IMR-90 (cell line): ENCODE data around the gene KRTAP4-8. TPM values are rescaled to one million over a fixed set of nuclear protein-coding genes. Genes with fewer than 3 reads are reported as not detected.
"Not testable (repeated sequence)": the region's sequence is repeated elsewhere in the genome, so short reads cannot be mapped to it uniquely, and the experiment has no call there.

Experiments used
- ATAC-seq: fragments of 200-7000 bp; cut with Tn5 transposase; 2 replicates; pipeline ENCODE4 v1.9.1; 2020; ENCODE audit warnings: low read depth, mild to moderate bottlenecking, moderate library complexity
- BruUV-seq: library from RNA; stranded (reverse); fragments of 400-500 nt; replicated peaks from 2 replicates; lab custom pipeline; 2021; lab: Mats Ljungman, UMichigan
- CTCF ChIA-PET: fragments of 300-600 bp; formaldehyde crosslinking; extraction: SDS; loops from one replicate; lab custom pipeline; 2021; ENCODE audit warnings: antibody characterized with exemption; lab: Yijun Ruan, JAX
- POLR2A ChIA-PET: fragments of 300-600 bp; sonication (Branson Sonifier 250); formaldehyde crosslinking; loops from one replicate; lab custom pipeline; 2022; ENCODE audit warnings: antibody characterized with exemption; ENCODE audit not compliant: unreplicated experiment; lab: Charles Lee
- DNase-seq: peaks from one replicate; pipeline ENCODE4 v3.0.0; 2013
- H2AFZ ChIP-seq: replicated peaks from 2 replicates; pipeline ENCODE3; 2013; ENCODE audit warnings: low read length, mild to moderate bottlenecking; ENCODE audit not compliant: poor library complexity
- H2AK5ac ChIP-seq: 2 replicates; pipeline ENCODE4 v1.6.1; 2013; ENCODE audit warnings: low read depth, low read length, inconsistent platforms
- H2AK9ac ChIP-seq: replicated peaks from 2 replicates; pipeline ENCODE3; 2013; ENCODE audit warnings: mild to moderate bottlenecking, low read depth, low read length, moderate library complexity; ENCODE audit not compliant: poor library complexity
- H2BK120ac ChIP-seq: 2 replicates; pipeline ENCODE4 v1.6.1; 2013; ENCODE audit warnings: low read depth, low read length, inconsistent platforms
- H2BK15ac ChIP-seq: 3 replicates; pipeline ENCODE4 v1.6.1; 2013; ENCODE audit warnings: low read depth, low read length, inconsistent platforms
- H2BK20ac ChIP-seq: 2 replicates; pipeline ENCODE4 v1.6.1; 2013; ENCODE audit warnings: low read depth, mild to moderate bottlenecking, inconsistent platforms, low read length, moderate library complexity
- H2BK5ac ChIP-seq: 2 replicates; pipeline ENCODE4 v1.6.1; 2013; ENCODE audit warnings: mild to moderate bottlenecking, low read depth, low read length, inconsistent platforms; ENCODE audit not compliant: poor library complexity, severe bottlenecking
- H3K14ac ChIP-seq: replicated peaks from 2 replicates; pipeline ENCODE4 v1.6.1; 2013; ENCODE audit warnings: low read depth, low read length, inconsistent platforms
- H3K18ac ChIP-seq: 2 replicates; pipeline ENCODE4 v1.6.1; 2013; ENCODE audit warnings: low read depth, low read length, control low read depth
- H3K23ac ChIP-seq: 2 replicates; pipeline ENCODE4 v1.6.1; 2013; ENCODE audit warnings: low read depth, low read length, inconsistent platforms
- H3K27ac ChIP-seq: 2 replicates; pipeline ENCODE4 v1.5.1; 2013; ENCODE audit warnings: mild to moderate bottlenecking, control low read depth, low read length; ENCODE audit not compliant: insufficient read depth
- H3K27me3 ChIP-seq: 2 replicates; pipeline ENCODE4 v1.6.1; 2013; ENCODE audit warnings: low read length; ENCODE audit not compliant: control insufficient read depth, insufficient read depth
- H3K36me3 ChIP-seq: 2 replicates; pipeline ENCODE4 v1.6.1; 2013; ENCODE audit warnings: low read length, mixed read lengths; ENCODE audit not compliant: control insufficient read depth, insufficient read depth
- H3K4ac ChIP-seq: 2 replicates; pipeline ENCODE4 v1.6.1; 2013; ENCODE audit warnings: low read depth, low read length, inconsistent platforms
- H3K4me1 ChIP-seq: 2 replicates; pipeline ENCODE4 v1.6.1; 2013; ENCODE audit warnings: low read length, mixed read lengths; ENCODE audit not compliant: control insufficient read depth, insufficient read depth
- H3K4me2 ChIP-seq: 2 replicates; pipeline ENCODE4 v1.6.1; 2013; ENCODE audit warnings: low read depth, mild to moderate bottlenecking, control low read depth, low read length, moderate library complexity
- H3K4me3 ChIP-seq: 2 replicates; pipeline ENCODE4 v1.5.1; 2013; ENCODE audit warnings: low read depth, mild to moderate bottlenecking, control low read depth, low read length, moderate library complexity; ENCODE audit not compliant: insufficient read depth
- H3K56ac ChIP-seq: 2 replicates; pipeline ENCODE4 v1.6.1; 2013; ENCODE audit warnings: low read length, inconsistent platforms; ENCODE audit not compliant: insufficient read depth; ENCODE audit errors: extremely low read depth
- H3K79me1 ChIP-seq, 2 experiments: 2 replicates each; pipeline ENCODE4 v1.6.1; 2013; ENCODE audit warnings: low read length in 2 of 2, inconsistent platforms in 1 of 2, low read depth in 1 of 2
- H3K9ac ChIP-seq: 2 replicates; pipeline ENCODE4 v1.6.1; 2013; ENCODE audit warnings: low read depth, low read length, control low read depth
- H3K9me1 ChIP-seq: 2 replicates; pipeline ENCODE4 v1.6.1; 2013; ENCODE audit warnings: low read length, inconsistent platforms; ENCODE audit not compliant: insufficient read depth
- H3K9me3 ChIP-seq: 2 replicates; pipeline ENCODE4 v1.6.1; 2013; ENCODE audit warnings: low read length; ENCODE audit not compliant: control insufficient read depth, insufficient read depth
- H4K20me1 ChIP-seq: 2 replicates; pipeline ENCODE4 v1.6.1; 2013; ENCODE audit warnings: low read length, inconsistent platforms; ENCODE audit not compliant: insufficient read depth
- H4K5ac ChIP-seq: 2 replicates; pipeline ENCODE4 v1.6.1; 2013; ENCODE audit warnings: mild to moderate bottlenecking, low read depth, low read length, control low read depth
- H4K8ac ChIP-seq, 2 experiments: 2 replicates each; pipeline ENCODE4 v1.6.1; 2013; ENCODE audit warnings: low read depth in 2 of 2, low read length in 2 of 2, control low read depth in 1 of 2, inconsistent platforms in 1 of 2
- H4K91ac ChIP-seq: 2 replicates; pipeline ENCODE4 v1.6.1; 2013; ENCODE audit warnings: low read depth, low read length, inconsistent platforms; ENCODE audit not compliant: insufficient read depth
- WGBS, 2 experiments: methylation state at CpG; one replicate each; pipeline versions ENCODE4 v1.1.5 to v1.1.7; 2013; ENCODE audit warnings: missing lambda C conversion rate in 2 of 2; ENCODE audit not compliant: insufficient read length in 1 of 2; ENCODE audit errors: extremely low coverage in 2 of 2; 5-methylcytosine and 5-hydroxymethylcytosine counted together
- dilution Hi-C: fragments of 300-500 bp; cut with HindIII; formaldehyde crosslinking; loops from one replicate; pipeline ENCODE4 v1.14.3; 2018; ENCODE audit warnings: low sequenced_read_pairs; ENCODE audit not compliant: unreplicated experiment
- in situ Hi-C: fragments of 300-500 bp; cut with MboI; formaldehyde crosslinking; loops from 3 replicates; pipeline ENCODE4 v1.14.3; 2019; ENCODE audit warnings: low sequenced_read_pairs, inconsistent platforms, mixed read lengths
- intact Hi-C: fragments of 100-400 bp; cut with micrococcal nuclease; formaldehyde crosslinking; loops from 2 replicates; pipeline ENCODE4 v1.10.0; 2022
- polyA plus RNA-seq, 3 experiments: library from polyadenylated mRNA; depleted of rRNA; stranded (reverse); fragments of >200 nt; gene quantifications; 2 replicates each; pipeline ENCODE4 v1.2.3, GENCODE V29; 2012; ENCODE audit warnings: low replicate concordance in 1 of 3
- total RNA-seq: library from RNA; depleted of rRNA; stranded (reverse); fragments of >200 nt; gene quantifications from 2 replicates; pipeline ENCODE4 v1.2.3, GENCODE V29; 2012

KRTAP4-8 gene
- total and polyA plus RNA-seq, 2 of the 4 experiments (the other 2 are of a cell fraction), result not detected

DNA sequence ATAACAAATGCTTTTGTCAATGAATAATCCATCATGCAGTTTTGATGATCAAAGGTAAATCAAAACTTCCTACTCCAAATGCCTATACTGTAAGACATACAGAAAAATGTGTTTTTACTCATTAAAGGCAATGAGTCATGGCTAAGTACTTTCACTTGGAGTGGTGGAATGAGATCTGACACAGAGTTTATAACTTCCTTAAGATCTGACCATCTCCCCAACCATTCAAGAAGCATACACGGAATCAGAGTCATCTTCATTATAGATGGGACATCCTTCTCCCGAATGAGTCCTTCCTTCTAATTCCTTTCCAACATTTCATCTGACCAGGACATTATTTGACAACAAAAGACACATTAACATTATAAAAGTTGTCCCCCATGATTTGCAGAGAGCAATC is 14.5 kb downstream of the KRTAP4-8 start:
- H3K4me1 ChIP-seq, H3K27me3 ChIP-seq, H2AFZ ChIP-seq, H2AK9ac ChIP-seq, H3K36me3 ChIP-seq, H3K56ac ChIP-seq, BruUV-seq, H2AK5ac ChIP-seq, H3K9me1 ChIP-seq, intact Hi-C loops, H3K27ac ChIP-seq, H3K4me3 ChIP-seq, H4K20me1 ChIP-seq, H3K79me1 ChIP-seq, POLR2A ChIA-PET, CTCF ChIA-PET, H3K9me3 ChIP-seq, dilution Hi-C loops, in situ Hi-C loops, H2BK15ac ChIP-seq, H3K9ac ChIP-seq: not testable (repeated sequence)
- Histone ChIP-seq H2BK5ac (peak overlapping the region; percentile 95), H2BK20ac (peak overlapping the region; percentile 77), H3K4me2 (peak overlapping the region; percentile 59; the same call in 1 of the 2 replicates), H2BK120ac (peak overlapping the region; percentile 76; the same call in 1 of the 2 replicates), H3K4ac (peak overlapping the region; percentile 50; the same call in 1 of the 2 replicates), H4K5ac (peak overlapping the region; percentile 42; the same call in 1 of the 2 replicates), H4K91ac (peak overlapping the region; percentile 89), H3K14ac (0 out of 2 replicates have a peak overlapping the region, but pooled peaks have one; percentile 37), H4K8ac (peak overlapping the region; percentile 74 to 79; a peak in 3 of 4 replicates), H3K18ac (peak overlapping the region; percentile 69; the same call in 1 of the 2 replicates), H3K23ac (peak overlapping the region; percentile 45; the same call in 1 of the 2 replicates)
- ATAC-seq (peak; percentile 91), DNase-seq (peak; percentile 41)
- no CpG with 5 or more reads among the region's 2 CpGs for WGBS, 2 experiments
